Sigmoid colon (tissue), 3 donors: Measurements from ENCODE around the gene MUC5B.

Experiments
- POLR2A ChIP-seq, 2 donors: fragments of 450-650 bp; IDR thresholded peaks; one replicate each; pipeline ENCODE4 v1.6.1; 2016; ENCODE audit warnings: antibody characterized with exemption in 2 of 2, mild to moderate bottlenecking in 2 of 2, moderate library complexity in 2 of 2
- TF ChIP-seq, protein P1 (sequence below), 4 experiments: fragments of 450-650 bp in 3 of 4; fragments of 200-600 bp in 1 of 4; IDR thresholded peaks; one replicate each; pipeline ENCODE4 v1.5.1; 2016 to 2019; ENCODE audit warnings: antibody characterized with exemption in 4 of 4, mild to moderate bottlenecking in 3 of 4, moderate library complexity in 2 of 4

DNA sequence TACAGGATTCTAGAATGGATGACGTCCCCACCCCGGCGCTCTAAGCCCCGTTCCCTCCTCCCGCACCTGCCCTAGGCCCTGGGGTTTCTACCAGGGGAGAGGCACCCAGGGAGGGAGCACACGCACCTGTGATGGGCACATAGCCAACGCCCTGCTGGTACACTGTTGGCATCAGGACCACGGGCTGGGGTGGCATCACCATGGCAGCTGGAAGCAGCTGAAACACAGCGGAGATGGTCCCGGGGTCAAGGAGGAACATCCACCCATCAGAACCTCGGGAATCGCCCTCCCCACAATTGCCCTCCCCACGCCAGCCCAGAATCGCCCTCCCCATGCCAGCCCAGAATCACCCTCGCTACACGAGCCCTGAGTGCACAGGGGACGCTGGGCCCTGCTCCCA is 63.0 kb downstream of the MUC5B start:
- TF ChIP-seq, protein P1, sequence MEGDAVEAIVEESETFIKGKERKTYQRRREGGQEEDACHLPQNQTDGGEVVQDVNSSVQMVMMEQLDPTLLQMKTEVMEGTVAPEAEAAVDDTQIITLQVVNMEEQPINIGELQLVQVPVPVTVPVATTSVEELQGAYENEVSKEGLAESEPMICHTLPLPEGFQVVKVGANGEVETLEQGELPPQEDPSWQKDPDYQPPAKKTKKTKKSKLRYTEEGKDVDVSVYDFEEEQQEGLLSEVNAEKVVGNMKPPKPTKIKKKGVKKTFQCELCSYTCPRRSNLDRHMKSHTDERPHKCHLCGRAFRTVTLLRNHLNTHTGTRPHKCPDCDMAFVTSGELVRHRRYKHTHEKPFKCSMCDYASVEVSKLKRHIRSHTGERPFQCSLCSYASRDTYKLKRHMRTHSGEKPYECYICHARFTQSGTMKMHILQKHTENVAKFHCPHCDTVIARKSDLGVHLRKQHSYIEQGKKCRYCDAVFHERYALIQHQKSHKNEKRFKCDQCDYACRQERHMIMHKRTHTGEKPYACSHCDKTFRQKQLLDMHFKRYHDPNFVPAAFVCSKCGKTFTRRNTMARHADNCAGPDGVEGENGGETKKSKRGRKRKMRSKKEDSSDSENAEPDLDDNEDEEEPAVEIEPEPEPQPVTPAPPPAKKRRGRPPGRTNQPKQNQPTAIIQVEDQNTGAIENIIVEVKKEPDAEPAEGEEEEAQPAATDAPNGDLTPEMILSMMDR (IDR thresholded peaks at IDR 0.05), result no peak
- TF ChIP-seq POLR2A (IDR thresholded peaks at IDR 0.05), result no peak
